HG02884 (cell line): ENCODE results near the gene BYSL.

Experiments
- ATAC-seq: cut with Tn5 transposase; IDR thresholded peaks from one replicate; pipeline ENCODE4 v1.9.1; 2021; ENCODE audit warnings: mild to moderate bottlenecking, moderate library complexity; ENCODE audit not compliant: unreplicated experiment

The BYSL gene

GRCh38 chr6:41920921-41921711, at the start of gene BYSL, which contains the start of gene MED20:
Gene BYSL (plus strand): TSS chr6:41921499. CDS start chr6:41921563, 64 bp downstream.
Gene MED20 (minus strand): TSS chr6:41921139. CDS start chr6:41921018, 121 bp downstream.
- peak; percentile 85 for ATAC-seq

GRCh38 chr6:41871691-41872090, 49.6 kb upstream of the BYSL start:
- ATAC-seq = no peak

- ATAC-seq = no peak
Measured at GRCh38 chr6:41872147-41872546, 49.2 kb upstream of the BYSL start.

- no peak for ATAC-seq
Measured at GRCh38 chr6:41874741-41875140, 46.6 kb upstream of the BYSL start.

- ATAC-seq = no peak
Measured at GRCh38 chr6:41877051-41877680, 44.1 kb upstream of the BYSL start.

GRCh38 chr6:41878246-41878645, 43.1 kb upstream of the BYSL start:
- ATAC-seq = no peak

- ATAC-seq = no peak
Measured at GRCh38 chr6:41878961-41879405, 42.3 kb upstream of the BYSL start.

GRCh38 chr6:41881506-41881905, 39.8 kb upstream of the BYSL start:
- ATAC-seq = no peak

- no peak for ATAC-seq
Measured at GRCh38 chr6:41884957-41885356, 36.3 kb upstream of the BYSL start.

- ATAC-seq = no peak
Measured at GRCh38 chr6:41885930-41886329, 35.4 kb upstream of the BYSL start.

GRCh38 chr6:41887331-41887751, 34.0 kb upstream of the BYSL start:
- ATAC-seq = no peak

- ATAC-seq = no peak
Measured at GRCh38 chr6:41892921-41893564, 28.3 kb upstream of the BYSL start.

GRCh38 chr6:41894366-41895299, 26.7 kb upstream of the BYSL start:
- ATAC-seq = peak; percentile 12

- ATAC-seq = peak; percentile 76
Measured at GRCh38 chr6:41895300-41896233, 25.7 kb upstream of the BYSL start, which contains the start of gene USP49. Gene USP49 (minus strand): TSS chr6:41895375. CDS start chr6:41806983, 88,392 bp downstream.

GRCh38 chr6:41896281-41896680, 25.0 kb upstream of the BYSL start:
- no peak for ATAC-seq

GRCh38 chr6:41900861-41901260, 20.4 kb upstream of the BYSL start:
- ATAC-seq = no peak

- no peak for ATAC-seq
Measured at GRCh38 chr6:41901882-41902519, 19.3 kb upstream of the BYSL start.

- ATAC-seq = no peak
Measured at GRCh38 chr6:41909727-41910126, 11.6 kb upstream of the BYSL start.

- no peak for ATAC-seq
Measured at GRCh38 chr6:41914343-41914742, 7.0 kb upstream of the BYSL start.
